ENCODE measurements around the gene SUMO4.

SUMO4 gene

DNA sequence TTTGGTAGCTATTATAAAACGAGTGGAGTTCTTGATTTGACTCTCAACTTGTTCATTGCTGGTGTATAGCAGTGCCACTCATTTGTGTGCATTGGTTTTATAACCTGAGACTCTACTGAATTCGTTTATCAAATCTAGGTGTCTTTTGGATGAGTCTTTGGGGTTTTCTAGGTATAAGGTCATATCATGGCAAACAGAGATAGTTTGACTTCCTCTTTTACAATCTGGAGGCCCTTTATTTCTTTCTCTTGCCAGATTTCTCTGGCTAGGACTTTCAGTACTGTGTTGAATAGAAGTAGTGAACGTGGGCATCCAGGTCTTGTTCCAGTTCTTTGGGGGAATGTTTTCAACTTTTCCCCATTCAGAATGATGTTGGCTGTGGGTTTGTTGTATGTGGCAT is 38.8 kb downstream of the SUMO4 start:
- POLR2A ChIA-PET = no interaction called here

DNA sequence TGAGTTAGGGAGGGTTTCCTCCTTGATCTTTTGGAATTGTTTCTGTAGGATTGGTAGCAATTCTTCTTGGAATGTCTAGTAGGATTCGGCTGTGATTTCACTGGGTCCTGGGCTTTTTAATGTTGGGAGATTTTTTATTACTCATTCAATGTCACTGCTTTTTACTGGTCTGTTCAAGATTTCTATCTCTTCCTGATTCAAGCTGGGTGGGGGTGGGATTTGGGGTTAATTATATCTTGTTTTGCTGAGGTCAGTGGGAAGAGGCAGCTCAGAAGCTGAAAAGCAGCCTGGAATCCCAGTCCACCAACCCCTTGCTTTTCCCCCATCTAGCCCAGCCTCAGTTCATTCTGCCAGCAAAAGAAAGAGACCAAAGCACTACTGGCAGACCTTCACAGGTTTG is 39.6 kb downstream of the SUMO4 start:
- Histone ChIP-seq H3K4me3 (ENCODE audit: low read depth, low read length) (no peak overlapping the region), H3K4me1 (ENCODE audit: control insufficient read depth, insufficient read depth, low read length) (no peaks in the 10 kb centered on the region; the same call in 1 of the 2 replicates), H3K27ac (ENCODE audit: extremely low read depth, low read depth, low read length) (no peak overlapping the region), H3K9me3 (ENCODE audit: control insufficient read depth, insufficient read depth, low read depth, low read length) (no peaks in the 10 kb centered on the region), H3K36me3 (ENCODE audit: control insufficient read depth in 2 of 2, insufficient read depth in 1 of 2, low read length in 2 of 2) (no peaks in the 10 kb centered on the region)
- TF ChIP-seq ZNF626 (tag by site-specific recombination; IDR thresholded peaks at IDR 0.05) = no peak
- TF ChIP-seq, protein P1, sequence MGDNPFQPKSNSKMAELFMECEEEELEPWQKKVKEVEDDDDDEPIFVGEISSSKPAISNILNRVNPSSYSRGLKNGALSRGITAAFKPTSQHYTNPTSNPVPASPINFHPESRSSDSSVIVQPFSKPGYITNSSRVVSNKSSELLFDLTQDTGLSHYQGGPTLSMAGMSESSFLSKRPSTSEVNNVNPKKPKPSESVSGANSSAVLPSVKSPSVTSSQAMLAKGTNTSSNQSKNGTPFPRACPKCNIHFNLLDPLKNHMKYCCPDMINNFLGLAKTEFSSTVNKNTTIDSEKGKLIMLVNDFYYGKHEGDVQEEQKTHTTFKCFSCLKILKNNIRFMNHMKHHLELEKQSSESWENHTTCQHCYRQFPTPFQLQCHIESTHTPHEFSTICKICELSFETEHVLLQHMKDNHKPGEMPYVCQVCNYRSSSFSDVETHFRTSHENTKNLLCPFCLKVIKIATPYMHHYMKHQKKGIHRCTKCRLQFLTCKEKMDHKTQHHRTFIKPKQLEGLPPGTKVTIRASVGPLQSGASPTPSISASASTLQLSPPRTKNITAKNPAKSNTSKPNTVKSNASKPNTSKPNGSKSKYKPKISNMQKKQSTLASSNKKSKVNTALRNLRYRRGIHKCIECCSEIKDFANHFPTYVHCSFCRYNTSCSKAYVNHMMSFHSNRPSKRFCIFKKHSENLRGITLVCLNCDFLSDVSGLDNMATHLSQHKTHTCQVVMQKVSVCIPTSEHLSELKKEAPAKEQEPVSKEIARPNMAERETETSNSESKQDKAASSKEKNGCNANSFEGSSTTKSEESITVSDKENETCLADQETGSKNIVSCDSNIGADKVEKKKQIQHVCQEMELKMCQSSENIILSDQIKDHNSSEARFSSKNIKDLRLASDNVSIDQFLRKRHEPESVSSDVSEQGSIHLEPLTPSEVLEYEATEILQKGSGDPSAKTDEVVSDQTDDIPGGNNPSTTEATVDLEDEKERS (tag by site-specific recombination; IDR thresholded peaks at IDR 0.05) = no peak
- no peak for TF ChIP-seq ZNF548 (tag by site-specific recombination; IDR thresholded peaks at IDR 0.05)
- TF ChIP-seq ZNF433 (tag by site-specific recombination; IDR thresholded peaks at IDR 0.05; ENCODE audit: low read depth) = no peak
- TF ChIP-seq, protein P2, sequence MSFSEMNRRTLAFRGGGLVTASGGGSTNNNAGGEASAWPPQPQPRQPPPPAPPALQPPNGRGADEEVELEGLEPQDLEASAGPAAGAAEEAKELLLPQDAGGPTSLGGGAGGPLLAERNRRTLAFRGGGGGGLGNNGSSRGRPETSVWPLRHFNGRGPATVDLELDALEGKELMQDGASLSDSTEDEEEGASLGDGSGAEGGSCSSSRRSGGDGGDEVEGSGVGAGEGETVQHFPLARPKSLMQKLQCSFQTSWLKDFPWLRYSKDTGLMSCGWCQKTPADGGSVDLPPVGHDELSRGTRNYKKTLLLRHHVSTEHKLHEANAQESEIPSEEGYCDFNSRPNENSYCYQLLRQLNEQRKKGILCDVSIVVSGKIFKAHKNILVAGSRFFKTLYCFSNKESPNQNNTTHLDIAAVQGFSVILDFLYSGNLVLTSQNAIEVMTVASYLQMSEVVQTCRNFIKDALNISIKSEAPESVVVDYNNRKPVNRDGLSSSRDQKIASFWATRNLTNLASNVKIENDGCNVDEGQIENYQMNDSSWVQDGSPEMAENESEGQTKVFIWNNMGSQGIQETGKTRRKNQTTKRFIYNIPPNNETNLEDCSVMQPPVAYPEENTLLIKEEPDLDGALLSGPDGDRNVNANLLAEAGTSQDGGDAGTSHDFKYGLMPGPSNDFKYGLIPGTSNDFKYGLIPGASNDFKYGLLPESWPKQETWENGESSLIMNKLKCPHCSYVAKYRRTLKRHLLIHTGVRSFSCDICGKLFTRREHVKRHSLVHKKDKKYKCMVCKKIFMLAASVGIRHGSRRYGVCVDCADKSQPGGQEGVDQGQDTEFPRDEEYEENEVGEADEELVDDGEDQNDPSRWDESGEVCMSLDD (tag by site-specific recombination; IDR thresholded peaks at IDR 0.05) = no peak
- no peak for TF ChIP-seq ZNF473 (tag by site-specific recombination; IDR thresholded peaks at IDR 0.05)
- no peak for TF ChIP-seq OVOL3 (tag by site-specific recombination; IDR thresholded peaks at IDR 0.05)
- TF ChIP-seq ZNF211 (tag by site-specific recombination; IDR thresholded peaks at IDR 0.05; ENCODE audit: low read depth) = no peak
- ChIA-PET CTCF (interaction anchor here (1.0 to 3.1 kb wide), 2 partner anchors 7 to 12 kb away, joined by 4 to 24 read pairs; no protein-coding TSS in a partner anchor), POLR2A (no interaction called here)

More for the DNA sequence above, 38.8 kb downstream of the SUMO4 start:
- TF ChIP-seq ZNF138 (tag by site-specific recombination; IDR thresholded peaks at IDR 0.05; ENCODE audit: borderline replicate concordance) = no peak
- no peak for TF ChIP-seq ZNF830 (tag by site-specific recombination; IDR thresholded peaks at IDR 0.05; ENCODE audit: low read depth)
- TF ChIP-seq ZNF660 (tag by site-specific recombination; IDR thresholded peaks at IDR 0.05) = no peak
- TF ChIP-seq KLF9 (tag by site-specific recombination; IDR thresholded peaks at IDR 0.05; ENCODE audit: low read depth) = no peak
- TF ChIP-seq ZNF175 (tag by site-specific recombination; IDR thresholded peaks at IDR 0.05) = no peak
- no peak for TF ChIP-seq ZNF416 (tag by site-specific recombination; IDR thresholded peaks at IDR 0.05)
- TF ChIP-seq ZNF548 (tag by site-specific recombination; IDR thresholded peaks at IDR 0.05) = no peak
- no peak for TF ChIP-seq ZBTB48 (tag by site-specific recombination; IDR thresholded peaks at IDR 0.05)
- TF ChIP-seq GLIS1 (tag by site-specific recombination; IDR thresholded peaks at IDR 0.05) = no peak
- TF ChIP-seq ZFHX2 (tag by site-specific recombination; conservative IDR thresholded peaks at IDR 0.05) = no peak
- TF ChIP-seq ZNF37A (tag by site-specific recombination; IDR thresholded peaks at IDR 0.05) = no peak
- TF ChIP-seq, protein P3, sequence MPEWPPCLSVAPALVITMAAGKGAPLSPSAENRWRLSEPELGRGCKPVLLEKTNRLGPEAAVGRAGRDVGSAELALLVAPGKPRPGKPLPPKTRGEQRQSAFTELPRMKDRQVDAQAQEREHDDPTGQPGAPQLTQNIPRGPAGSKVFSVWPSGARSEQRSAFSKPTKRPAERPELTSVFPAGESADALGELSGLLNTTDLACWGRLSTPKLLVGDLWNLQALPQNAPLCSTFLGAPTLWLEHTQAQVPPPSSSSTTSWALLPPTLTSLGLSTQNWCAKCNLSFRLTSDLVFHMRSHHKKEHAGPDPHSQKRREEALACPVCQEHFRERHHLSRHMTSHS (tag by site-specific recombination; IDR thresholded peaks at IDR 0.05) = no peak
- TF ChIP-seq REPIN1 (tag by site-specific recombination; IDR thresholded peaks at IDR 0.05; ENCODE audit: low read depth) = no peak
- no peak for TF ChIP-seq ZNF623 (tag by site-specific recombination; IDR thresholded peaks at IDR 0.05)
- TF ChIP-seq ZNF596 (tag by site-specific recombination; IDR thresholded peaks at IDR 0.05) = no peak
- TF ChIP-seq ZNF514 (tag by site-specific recombination; IDR thresholded peaks at IDR 0.05) = no peak
- no peak for TF ChIP-seq YY2 (tag by site-specific recombination; IDR thresholded peaks at IDR 0.05)
- CTCF ChIA-PET = interaction anchor here (0.9 to 1.0 kb wide), 2 partner anchors 410 to 861 kb away, joined by 3 read pairs; no protein-coding TSS in a partner anchor
- H3K27ac ChIP-seq (ENCODE audit: extremely low read depth, low read depth, low read length) = no peak overlapping the region
- no peaks in the 10 kb centered on the region for H3K9me3 ChIP-seq (ENCODE audit: control insufficient read depth, insufficient read depth, low read depth, low read length)
- no peaks in the 10 kb centered on the region; the same call in 1 of the 2 replicates for H3K4me1 ChIP-seq (ENCODE audit: control insufficient read depth, insufficient read depth, low read length)
- H3K36me3 ChIP-seq (ENCODE audit: control insufficient read depth in 2 of 2, insufficient read depth in 1 of 2, low read length in 2 of 2) = no peaks in the 10 kb centered on the region
- H3K4me3 ChIP-seq (ENCODE audit: low read depth, low read length) = no peak overlapping the region
